GM12873 (cell line): ENCODE data around the gene ZNF512.

ENCODE experiments used
- TF ChIP-seq, protein P1 (sequence below): IDR thresholded peaks from 2 replicates; pipeline ENCODE4 v1.5.1; 2012; ENCODE audit warnings: low read depth, mild to moderate bottlenecking, moderate library complexity, low read length, control low read depth; ENCODE audit not compliant: insufficient read depth; ENCODE audit errors: missing control alignments

ZNF512 gene

DNA sequence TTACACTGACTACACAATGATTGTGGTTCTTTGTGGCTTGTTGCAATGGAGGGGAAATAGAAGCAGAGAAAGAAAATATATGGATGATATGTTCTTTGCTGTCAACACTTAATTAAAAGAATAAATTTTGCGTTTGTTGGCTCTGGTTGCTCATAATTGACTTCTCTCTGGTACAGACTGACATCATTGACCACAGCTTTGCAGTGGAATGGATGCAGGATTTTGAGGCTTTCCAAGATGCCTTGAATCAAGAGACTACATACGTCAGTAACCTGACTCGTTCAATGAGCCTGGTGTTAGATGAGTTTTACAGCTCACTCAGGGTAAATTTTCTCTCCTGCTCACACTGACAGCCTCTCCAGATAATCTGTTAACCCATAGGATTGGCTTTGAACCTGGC, 55.9 kb downstream of the ZNF512 start:
- TF ChIP-seq, protein P1, sequence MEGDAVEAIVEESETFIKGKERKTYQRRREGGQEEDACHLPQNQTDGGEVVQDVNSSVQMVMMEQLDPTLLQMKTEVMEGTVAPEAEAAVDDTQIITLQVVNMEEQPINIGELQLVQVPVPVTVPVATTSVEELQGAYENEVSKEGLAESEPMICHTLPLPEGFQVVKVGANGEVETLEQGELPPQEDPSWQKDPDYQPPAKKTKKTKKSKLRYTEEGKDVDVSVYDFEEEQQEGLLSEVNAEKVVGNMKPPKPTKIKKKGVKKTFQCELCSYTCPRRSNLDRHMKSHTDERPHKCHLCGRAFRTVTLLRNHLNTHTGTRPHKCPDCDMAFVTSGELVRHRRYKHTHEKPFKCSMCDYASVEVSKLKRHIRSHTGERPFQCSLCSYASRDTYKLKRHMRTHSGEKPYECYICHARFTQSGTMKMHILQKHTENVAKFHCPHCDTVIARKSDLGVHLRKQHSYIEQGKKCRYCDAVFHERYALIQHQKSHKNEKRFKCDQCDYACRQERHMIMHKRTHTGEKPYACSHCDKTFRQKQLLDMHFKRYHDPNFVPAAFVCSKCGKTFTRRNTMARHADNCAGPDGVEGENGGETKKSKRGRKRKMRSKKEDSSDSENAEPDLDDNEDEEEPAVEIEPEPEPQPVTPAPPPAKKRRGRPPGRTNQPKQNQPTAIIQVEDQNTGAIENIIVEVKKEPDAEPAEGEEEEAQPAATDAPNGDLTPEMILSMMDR: no peak

DNA sequence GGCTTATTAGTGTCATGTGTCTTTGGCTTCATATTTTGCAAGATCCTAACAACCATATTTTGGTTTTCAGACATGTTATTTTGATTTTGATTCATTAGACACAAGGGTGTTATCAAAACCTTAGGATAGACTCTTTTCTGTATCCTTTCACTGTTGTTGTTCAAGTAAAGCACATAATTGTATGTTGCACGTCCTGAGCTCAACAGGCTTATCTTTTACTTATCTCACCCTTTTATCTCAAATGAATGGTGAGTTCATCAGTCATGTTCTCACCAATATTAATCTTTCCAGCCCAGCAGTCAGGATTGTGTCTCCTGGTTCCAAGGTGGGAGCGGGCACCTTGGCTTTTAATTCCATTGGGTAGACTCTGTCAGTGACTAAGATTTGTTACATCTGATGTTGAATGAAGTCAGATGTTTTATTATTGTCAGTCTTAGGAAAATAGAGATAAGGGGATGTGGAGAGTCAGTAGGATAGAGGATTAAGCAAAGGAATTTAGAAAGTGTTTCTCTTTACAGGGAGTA, 57.9 kb downstream of the ZNF512 start:
- TF ChIP-seq, protein P1: no peak

DNA sequence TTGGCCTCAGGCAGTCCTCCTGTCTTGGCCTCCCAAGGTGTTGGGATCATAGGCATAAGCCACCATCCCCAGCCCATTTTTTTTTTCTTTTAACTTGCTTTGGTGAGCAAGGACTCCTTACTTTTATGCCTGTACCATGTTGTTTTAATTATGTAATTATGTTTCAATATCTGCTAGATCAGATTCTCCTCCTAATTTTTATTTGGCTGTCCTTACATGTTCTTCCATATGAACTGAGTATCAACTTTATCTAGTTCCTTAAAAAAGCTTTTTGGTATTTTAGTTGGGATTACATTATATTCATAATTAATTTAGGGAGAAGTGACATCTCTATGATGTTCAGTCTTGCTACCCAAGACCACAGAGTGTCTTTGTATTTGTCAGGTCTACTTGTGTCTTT, 62.4 kb downstream of the ZNF512 start:
- TF ChIP-seq, protein P1: no peak

DNA sequence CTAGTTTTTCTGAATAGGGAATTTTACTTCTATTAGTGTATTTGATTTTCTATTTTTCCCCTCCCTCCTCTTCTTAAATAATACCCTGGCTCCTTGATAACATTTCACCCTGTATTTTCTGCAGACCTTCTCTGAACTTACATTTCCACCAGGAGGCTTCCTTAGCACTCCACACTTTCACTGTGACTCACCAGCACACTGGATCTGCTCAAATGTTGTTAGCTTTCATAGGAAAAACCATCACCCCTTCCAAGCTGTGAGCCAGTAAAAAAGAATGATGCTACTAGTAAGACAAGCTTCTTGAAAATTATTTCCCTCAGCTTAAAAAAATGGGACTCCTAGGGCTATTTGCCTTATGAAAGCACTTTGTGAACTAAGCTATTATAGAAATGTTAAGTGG, 64.4 kb downstream of the ZNF512 start:
- TF ChIP-seq, protein P1: no peak

DNA sequence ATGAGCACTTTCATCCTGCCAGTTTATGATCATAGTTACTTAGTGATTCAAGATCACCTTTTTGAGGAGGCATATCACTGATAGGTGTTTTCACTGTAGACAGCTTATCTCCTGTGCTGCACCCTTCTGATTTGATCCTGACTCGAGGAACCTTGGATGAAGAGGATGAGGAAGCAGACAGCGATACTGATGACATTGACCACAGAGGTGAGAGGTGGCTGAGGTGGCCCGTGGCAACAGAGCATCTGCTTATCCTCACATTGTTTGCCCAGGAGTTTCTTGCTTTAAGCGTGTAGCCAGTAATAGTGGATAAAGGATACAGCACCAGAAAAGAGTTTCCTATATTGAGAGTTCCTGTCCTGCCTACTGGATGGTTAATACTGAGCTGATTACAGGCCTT, 64.9 kb downstream of the ZNF512 start:
- TF ChIP-seq, protein P1: no peak

DNA sequence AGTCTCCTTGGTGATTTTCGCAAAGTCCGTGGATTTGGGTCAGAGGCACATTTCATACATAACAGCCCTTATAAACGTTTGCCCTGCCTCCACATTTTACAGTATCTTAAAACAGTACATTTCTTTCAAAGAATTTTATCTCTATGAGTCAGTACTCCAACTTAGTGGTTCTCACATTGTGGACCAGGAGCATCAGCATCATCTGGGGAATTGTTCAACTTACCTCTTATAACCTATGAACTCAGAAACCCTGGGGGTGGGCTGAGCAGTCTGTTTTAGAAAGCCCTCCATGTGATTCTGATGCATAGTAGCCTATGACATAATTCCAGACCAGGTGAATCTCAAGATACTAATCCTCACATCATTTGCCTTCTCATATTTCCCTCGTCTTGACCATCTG, 68.2 kb downstream of the ZNF512 start:
- TF ChIP-seq, protein P1: no peak

DNA sequence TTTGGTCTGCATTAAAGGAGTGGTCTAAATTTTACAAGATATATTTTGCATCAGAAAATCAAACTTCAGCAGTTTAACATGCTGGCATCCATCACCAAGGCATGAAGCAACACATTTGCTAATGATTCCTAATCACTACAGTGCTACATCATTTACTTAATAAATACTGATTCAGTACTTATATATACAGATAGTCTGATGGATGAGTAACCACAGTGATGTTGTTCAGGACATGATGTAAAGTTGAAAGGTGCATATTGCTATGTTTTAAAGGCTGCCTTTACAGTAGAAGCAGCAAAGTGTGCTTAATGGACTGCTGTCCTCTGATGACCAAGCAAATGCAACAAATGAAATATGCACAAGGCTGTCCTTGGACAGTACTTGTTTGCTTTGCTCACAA, 69.5 kb downstream of the ZNF512 start:
- TF ChIP-seq, protein P1: no peak
